HepG2 (cell line): ENCODE data around the gene STPG4. TPM values are rescaled to one million over a fixed set of nuclear protein-coding genes. Genes with fewer than 3 reads are reported as not detected.

Experiments
- ADNP ChIP-seq: sonication (generic); formaldehyde crosslinking; IDR thresholded peaks from 2 replicates; pipeline ENCODE4 v1.4.0; 2020; ENCODE audit warnings: missing genetic modification reagents
- ATF6 ChIP-seq: sonication (generic); formaldehyde crosslinking; conservative IDR thresholded peaks from 2 replicates; pipeline ENCODE4 v1.4.0; 2020; ENCODE audit warnings: missing genetic modification reagents
- CREB3 ChIP-seq: sonication (generic); formaldehyde crosslinking; IDR thresholded peaks from 2 replicates; pipeline ENCODE4 v1.5.0; 2020; ENCODE audit warnings: missing genetic modification reagents
- ELF3 ChIP-seq: IDR thresholded peaks from 2 replicates; pipeline ENCODE4 v1.6.1; 2016; ENCODE audit warnings: missing genetic modification reagents, missing compliant biosample characterization
- EP300 ChIP-seq, 3 experiments: sonication (generic) in 1 of 3; formaldehyde crosslinking in 1 of 3; IDR thresholded peaks; 2 replicates each; pipeline versions ENCODE4 v1.5.1 to v1.6.1; 2011 to 2020; ENCODE audit warnings: low read depth in 2 of 3, low read length in 2 of 3, borderline replicate concordance in 1 of 3, improper control_type of control experiment in 1 of 3, mild to moderate bottlenecking in 1 of 3, missing genetic modification reagents in 1 of 3, moderate library complexity in 1 of 3
- GATAD1 ChIP-seq: IDR thresholded peaks from 2 replicates; pipeline ENCODE4 v1.6.1; 2016; ENCODE audit warnings: missing genetic modification reagents, missing compliant biosample characterization
- HNRNPL ChIP-seq: fragments of 200-400 bp; formaldehyde crosslinking; IDR thresholded peaks from 2 replicates; pipeline ENCODE4 v1.6.1; 2017; ENCODE audit warnings: mild to moderate bottlenecking, low read depth, low read length
- KLF6 ChIP-seq: IDR thresholded peaks from 2 replicates; pipeline ENCODE4 v1.8.0; 2016; ENCODE audit warnings: missing biosample characterization, missing genetic modification reagents
- MED8 ChIP-seq: sonication (generic); formaldehyde crosslinking; IDR thresholded peaks from 2 replicates; pipeline ENCODE4 v1.8.1; 2023; ENCODE audit warnings: mild to moderate bottlenecking, missing genetic modification reagents; ENCODE audit not compliant: insufficient replicate concordance
- NCOA2 ChIP-seq: sonication (generic); formaldehyde crosslinking; IDR thresholded peaks from 2 replicates; pipeline ENCODE4 v1.8.0; 2022; ENCODE audit warnings: inconsistent platforms
- NR2F2 ChIP-seq: IDR thresholded peaks from 2 replicates; pipeline ENCODE4 v1.6.1; 2012; ENCODE audit warnings: low read depth, inconsistent platforms, borderline replicate concordance
- ONECUT2 ChIP-seq: sonication (generic); formaldehyde crosslinking; IDR thresholded peaks from 2 replicates; pipeline ENCODE4 v1.4.0; 2020; ENCODE audit warnings: missing genetic modification reagents
- THAP11 ChIP-seq: IDR thresholded peaks from 2 replicates; pipeline ENCODE4 v1.6.1; 2016; ENCODE audit warnings: missing biosample characterization, missing genetic modification reagents
- UBTF ChIP-seq: sonication (generic); formaldehyde crosslinking; IDR thresholded peaks from 2 replicates; pipeline ENCODE4 v1.4.0; 2020; ENCODE audit warnings: mild to moderate bottlenecking, missing genetic modification reagents
- ZFP37 ChIP-seq: sonication (generic); formaldehyde crosslinking; IDR thresholded peaks from 2 replicates; pipeline ENCODE4 v1.4.0; 2020; ENCODE audit warnings: missing genetic modification reagents, borderline replicate concordance
- ZHX1 ChIP-seq: sonication (generic); formaldehyde crosslinking; IDR thresholded peaks from 2 replicates; pipeline ENCODE4 v1.8.1; 2022; ENCODE audit warnings: low read depth, mild to moderate bottlenecking, missing genetic modification reagents
- ZNF512B ChIP-seq: sonication (generic); formaldehyde crosslinking; IDR thresholded peaks from 2 replicates; pipeline ENCODE4 v1.5.1; 2020; ENCODE audit warnings: missing genetic modification reagents, mild to moderate bottlenecking, borderline replicate concordance
- ZNF530 ChIP-seq: sonication (generic); formaldehyde crosslinking; IDR thresholded peaks from 2 replicates; pipeline ENCODE4 v1.5.0; 2020; ENCODE audit warnings: low read depth, mild to moderate bottlenecking, missing genetic modification reagents
- ZNF570 ChIP-seq: sonication (generic); formaldehyde crosslinking; IDR thresholded peaks from 2 replicates; pipeline ENCODE4 v1.4.0; 2020; ENCODE audit warnings: mild to moderate bottlenecking, missing genetic modification reagents, borderline replicate concordance
- polyA plus RNA-seq, 8 experiments: library from polyadenylated mRNA; depleted of rRNA in 3 of 8; stranded (reverse) in 7 of 8; unstranded in 1 of 8; fragments of >200 nt; fragmentation: Illumina TruSeq in 4 of 8; extraction: Trizol in 4 of 8; gene quantifications; 2 replicates each; pipeline versions ENCODE4 v1.2.1 to v1.2.3, GENCODE V29; 2011 to 2016; ENCODE audit warnings: low read depth in 4 of 8, missing spikeins in 1 of 8, mixed read lengths in 1 of 8; ENCODE audit not compliant: insufficient read depth in 1 of 8
- total RNA-seq, 5 experiments: library from RNA; depleted of rRNA; stranded (reverse); fragments of >200 nt; fragmentation: Illumina TruSeq; extraction: Trizol; gene quantifications; 2 replicates each; pipeline ENCODE4 v1.2.3, GENCODE V29; 2016; ENCODE audit warnings: low read depth in 1 of 5

STPG4 gene
- total and polyA plus RNA-seq, 2 of the 13 experiments (the other 11 are each of a cell fraction or from before 2014, with no cell fraction given): 0.11 to 0.15 TPM

GRCh38 chr2:47129191-47129706 lies 25.9 kb downstream of the STPG4 start (continued):
- 0 out of 2 replicates have a peak, but pooled peaks have one; percentile 42 for TF ChIP-seq ZHX1 (CRISPR knock-in tag)
- no peak for TF ChIP-seq NCOA2 (CRISPR knock-in tag)
- no peak for TF ChIP-seq ZNF530 (CRISPR knock-in tag)
- no peak for TF ChIP-seq UBTF (CRISPR knock-in tag)
- TF ChIP-seq HNRNPL: no peak
- no peak for TF ChIP-seq ADNP (CRISPR knock-in tag)
- no peak for TF ChIP-seq ATF6 (CRISPR knock-in tag)
- no peak for TF ChIP-seq MED8 (CRISPR knock-in tag)
- no peak for TF ChIP-seq KLF6 (CRISPR knock-in tag)
- 0 out of 2 replicates have a peak, but pooled peaks have one; percentile 63 for TF ChIP-seq ZNF512B
- TF ChIP-seq THAP11: peak; percentile 56; the same call in 1 of the 2 replicates
- TF ChIP-seq EP300 (IDR thresholded peaks at IDR 0.05; ENCODE audit: low read depth in 2 of 2, low read length in 2 of 2): no peak; a peak in 1 of 4 replicates
- TF ChIP-seq EP300 (CRISPR knock-in tag; IDR thresholded peaks at IDR 0.05; ENCODE audit: borderline replicate concordance): no peak; the same call in 1 of the 2 replicates
- TF ChIP-seq CREB3: no peak
- no peak for TF ChIP-seq ONECUT2 (CRISPR knock-in tag)
- TF ChIP-seq ZFP37: no peak
- TF ChIP-seq NR2F2: no peak
- no peak for TF ChIP-seq GATAD1 (CRISPR knock-in tag)
- peak; percentile 18; the same call in 1 of the 2 replicates for TF ChIP-seq ELF3 (CRISPR knock-in tag)
- TF ChIP-seq ZNF570 (CRISPR knock-in tag): no peak
